K562 (cell line): ENCODE results near the gene TAF10. TPM values are rescaled to one million over a fixed set of nuclear protein-coding genes. Genes with fewer than 3 reads are reported as not detected.

ENCODE experiments used
- ATF1 ChIP-seq, 2 experiments: fragments of 450-650 bp in 1 of 2; IDR thresholded peaks; 2 replicates each; pipeline ENCODE4 v1.6.1; 2016; ENCODE audit warnings: missing compliant biosample characterization in 1 of 2, missing genetic modification characterization in 1 of 2
- CBX5 ChIP-seq: IDR thresholded peaks from 2 replicates; pipeline ENCODE4 v1.6.1; 2014; ENCODE audit warnings: low read depth, borderline replicate concordance
- CTBP1 ChIP-seq: fragments of 450-650 bp; IDR thresholded peaks from 2 replicates; pipeline ENCODE4 v1.6.1; 2016; ENCODE audit warnings: borderline replicate concordance
- ETV6 ChIP-seq, 3 experiments: fragments of 150-350 bp in 1 of 3; sonication (generic) in 1 of 3; formaldehyde crosslinking in 1 of 3; IDR thresholded peaks; 2 replicates each; pipeline versions ENCODE4 v1.6.1 to v1.8.0; 2014 to 2022; ENCODE audit warnings: borderline replicate concordance in 2 of 3, low read depth in 2 of 3, antibody characterized with exemption in 1 of 3, low read length in 1 of 3, mild to moderate bottlenecking in 1 of 3, missing genetic modification reagents in 1 of 3
- GTF2A2 ChIP-seq: IDR thresholded peaks from 2 replicates; pipeline ENCODE4 v1.6.1; 2016; ENCODE audit warnings: mild to moderate bottlenecking, missing genetic modification characterization, missing compliant biosample characterization
- KDM1A ChIP-seq, 2 experiments: fragments of 450-650 bp; IDR thresholded peaks; 2 replicates each; pipeline ENCODE4 v1.6.1; 2016; ENCODE audit warnings: mild to moderate bottlenecking in 2 of 2
- LCOR ChIP-seq: sonication (generic); formaldehyde crosslinking; IDR thresholded peaks from 2 replicates; pipeline ENCODE4 v1.8.0; 2022; ENCODE audit warnings: mild to moderate bottlenecking, missing genetic modification reagents
- MAFF ChIP-seq: IDR thresholded peaks from 2 replicates; pipeline ENCODE4 v1.6.1; 2012; ENCODE audit warnings: low read length, improper control_type of control experiment
- PML ChIP-seq: IDR thresholded peaks from 2 replicates; pipeline ENCODE4 v1.6.1; 2012; ENCODE audit warnings: low read length, inconsistent platforms
- SIRT6 ChIP-seq: IDR thresholded peaks from one replicate; pipeline ENCODE4 v1.6.1; 2012; ENCODE audit warnings: low read depth, mild to moderate bottlenecking, control low read depth, inconsistent platforms, low read length, moderate library complexity
- ZNF583 ChIP-seq: fragments of 250-450 bp; sonication (Bioruptor Pico); IDR thresholded peaks from 2 replicates; pipeline ENCODE4 v1.4.0; 2020
- polyA plus RNA-seq, 8 experiments: library from polyadenylated mRNA; depleted of rRNA in 4 of 8; stranded (reverse) in 5 of 8; unstranded in 3 of 8; fragments of >200 nt; fragmentation: Nextera tagmentation in 2 of 8; fragmentation: Illumina TruSeq in 1 of 8; extraction: Ambion mirVana in 2 of 8; extraction: Trizol in 1 of 8; gene quantifications; 2 replicates each; pipeline versions ENCODE4 v1.2.1 to v1.2.3, GENCODE V29; 2011 to 2014; ENCODE audit warnings: inconsistent platforms in 1 of 8, missing spikeins in 1 of 8
- total RNA-seq, 7 experiments: library from RNA; depleted of rRNA in 6 of 7; stranded (reverse); fragments of >200 nt in 6 of 7; fragmentation: Illumina TruSeq in 2 of 7; extraction: Trizol in 2 of 7; gene quantifications; 2 replicates each; pipeline versions ENCODE4 v1.2.1 to v1.2.3, GENCODE V29; 2011 to 2021; ENCODE audit warnings: low replicate concordance in 1 of 7
- TF ChIP-seq, protein P1 (sequence below): fragments of 450-650 bp; IDR thresholded peaks from 2 replicates; pipeline ENCODE4 v1.6.1; 2016; ENCODE audit warnings: low read depth
- TF ChIP-seq, protein P2 (sequence below), 3 experiments: fragments of 200-800 bp in 1 of 3; sonication (Bioruptor generic) in 1 of 3; sonication (generic) in 1 of 3; formaldehyde crosslinking in 1 of 3; IDR thresholded peaks; 2 replicates each; pipeline versions ENCODE4 v1.6.1 to v1.8.0; 2016 to 2022; ENCODE audit warnings: mild to moderate bottlenecking in 2 of 3, missing compliant biosample characterization in 2 of 3, missing genetic modification characterization in 2 of 3, missing genetic modification reagents in 1 of 3
- TF ChIP-seq, protein P3 (sequence below): fragments of 450-650 bp; IDR thresholded peaks from 2 replicates; pipeline ENCODE4 v1.6.1; 2016
- TF ChIP-seq, protein P4 (sequence below): sonication (generic); formaldehyde crosslinking; IDR thresholded peaks from 2 replicates; pipeline ENCODE4 v1.8.0; 2022; ENCODE audit warnings: missing genetic modification reagents, mild to moderate bottlenecking, moderate library complexity, borderline replicate concordance

TAF10 gene
- total and polyA plus RNA-seq, 9 of the 15 experiments (the other 6 are each of a cell fraction or from before 2014, with no cell fraction given) = 19.5 to 197 (median 121) TPM

DNA sequence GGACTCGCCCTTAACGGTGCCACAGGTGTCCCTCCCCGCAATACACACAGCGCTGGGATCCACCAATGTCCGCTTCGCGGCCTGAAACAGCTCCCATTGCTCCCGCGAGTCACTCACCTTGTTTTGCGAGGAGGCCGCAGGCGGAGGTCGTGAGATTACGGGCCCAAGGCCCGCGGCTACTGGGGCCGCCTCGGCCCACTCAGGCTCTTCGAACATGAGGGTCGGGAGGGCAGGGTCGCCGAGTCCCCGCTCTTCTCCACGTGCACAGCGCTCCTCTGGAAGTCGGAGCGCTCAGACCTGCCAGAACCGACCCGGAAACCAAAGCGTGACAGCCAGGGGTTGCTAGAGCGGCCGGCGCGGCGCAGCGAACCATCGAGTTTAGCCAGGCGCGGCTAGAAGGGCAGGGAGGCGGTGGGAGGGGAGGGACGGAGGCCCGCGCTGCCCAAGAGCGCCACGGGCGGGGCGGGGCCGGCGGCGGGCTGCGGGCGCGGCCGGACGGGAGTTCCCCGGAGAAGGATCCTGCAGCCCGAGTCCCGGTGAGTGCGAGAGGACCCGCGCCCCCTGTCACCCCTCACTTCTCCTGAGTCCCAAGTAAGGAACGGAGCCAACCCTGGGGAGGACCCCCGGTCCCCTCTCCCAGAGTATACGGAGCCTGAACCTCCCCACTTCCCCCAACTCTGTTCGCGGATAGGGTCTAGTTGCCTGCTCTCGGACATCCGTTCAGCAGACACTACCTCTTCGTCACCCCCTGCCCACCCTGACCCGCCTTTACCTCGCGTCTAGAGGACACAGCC lies 8.5 kb downstream of the TAF10 start, which contains the start of the genes ILK and RRP8 (continued):
- TF ChIP-seq, protein P1, sequence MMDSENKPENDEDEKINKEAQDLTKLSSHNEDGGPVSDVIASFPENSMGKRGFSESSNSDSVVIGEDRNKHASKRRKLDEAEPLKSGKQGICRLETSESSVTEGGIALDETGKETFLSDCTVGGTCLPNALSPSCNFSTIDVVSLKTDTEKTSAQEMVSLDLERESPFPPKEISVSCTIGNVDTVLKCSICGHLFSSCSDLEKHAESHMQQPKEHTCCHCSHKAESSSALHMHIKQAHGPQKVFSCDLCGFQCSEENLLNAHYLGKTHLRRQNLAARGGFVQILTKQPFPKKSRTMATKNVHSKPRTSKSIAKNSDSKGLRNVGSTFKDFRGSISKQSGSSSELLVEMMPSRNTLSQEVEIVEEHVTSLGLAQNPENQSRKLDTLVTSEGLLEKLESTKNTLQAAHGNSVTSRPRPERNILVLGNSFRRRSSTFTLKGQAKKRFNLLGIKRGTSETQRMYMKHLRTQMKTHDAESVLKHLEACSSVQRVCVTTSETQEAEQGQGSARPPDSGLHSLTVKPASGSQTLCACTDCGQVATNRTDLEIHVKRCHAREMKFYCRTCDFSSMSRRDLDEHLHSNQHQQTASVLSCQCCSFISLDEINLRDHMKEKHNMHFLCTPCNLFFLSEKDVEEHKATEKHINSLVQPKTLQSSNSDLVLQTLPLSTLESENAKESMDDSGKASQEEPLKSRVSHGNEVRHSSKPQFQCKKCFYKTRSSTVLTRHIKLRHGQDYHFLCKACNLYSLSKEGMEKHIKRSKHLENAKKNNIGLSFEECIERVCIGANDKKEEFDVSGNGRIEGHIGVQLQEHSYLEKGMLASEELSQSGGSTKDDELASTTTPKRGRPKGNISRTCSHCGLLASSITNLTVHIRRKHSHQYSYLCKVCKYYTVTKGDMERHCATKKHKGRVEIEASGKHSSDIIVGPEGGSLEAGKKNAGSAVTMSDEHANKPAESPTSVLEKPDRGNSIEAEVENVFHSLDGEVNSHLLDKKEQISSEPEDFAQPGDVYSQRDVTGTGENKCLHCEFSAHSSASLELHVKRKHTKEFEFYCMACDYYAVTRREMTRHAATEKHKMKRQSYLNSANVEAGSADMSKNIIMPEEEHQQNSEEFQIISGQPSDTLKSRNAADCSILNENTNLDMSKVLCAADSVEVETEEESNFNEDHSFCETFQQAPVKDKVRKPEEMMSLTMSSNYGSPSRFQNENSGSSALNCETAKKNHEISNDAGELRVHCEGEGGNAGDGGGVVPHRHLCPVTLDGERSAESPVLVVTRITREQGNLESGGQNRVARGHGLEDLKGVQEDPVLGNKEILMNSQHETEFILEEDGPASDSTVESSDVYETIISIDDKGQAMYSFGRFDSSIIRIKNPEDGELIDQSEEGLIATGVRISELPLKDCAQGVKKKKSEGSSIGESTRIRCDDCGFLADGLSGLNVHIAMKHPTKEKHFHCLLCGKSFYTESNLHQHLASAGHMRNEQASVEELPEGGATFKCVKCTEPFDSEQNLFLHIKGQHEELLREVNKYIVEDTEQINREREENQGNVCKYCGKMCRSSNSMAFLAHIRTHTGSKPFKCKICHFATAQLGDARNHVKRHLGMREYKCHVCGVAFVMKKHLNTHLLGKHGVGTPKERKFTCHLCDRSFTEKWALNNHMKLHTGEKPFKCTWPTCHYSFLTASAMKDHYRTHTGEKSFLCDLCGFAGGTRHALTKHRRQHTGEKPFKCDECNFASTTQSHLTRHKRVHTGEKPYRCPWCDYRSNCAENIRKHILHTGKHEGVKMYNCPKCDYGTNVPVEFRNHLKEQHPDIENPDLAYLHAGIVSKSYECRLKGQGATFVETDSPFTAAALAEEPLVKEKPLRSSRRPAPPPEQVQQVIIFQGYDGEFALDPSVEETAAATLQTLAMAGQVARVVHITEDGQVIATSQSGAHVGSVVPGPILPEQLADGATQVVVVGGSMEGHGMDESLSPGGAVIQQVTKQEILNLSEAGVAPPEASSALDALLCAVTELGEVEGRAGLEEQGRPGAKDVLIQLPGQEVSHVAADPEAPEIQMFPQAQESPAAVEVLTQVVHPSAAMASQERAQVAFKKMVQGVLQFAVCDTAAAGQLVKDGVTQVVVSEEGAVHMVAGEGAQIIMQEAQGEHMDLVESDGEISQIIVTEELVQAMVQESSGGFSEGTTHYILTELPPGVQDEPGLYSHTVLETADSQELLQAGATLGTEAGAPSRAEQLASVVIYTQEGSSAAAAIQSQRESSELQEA = peak; percentile 90
- TF ChIP-seq ATF1 (CRISPR knock-in tag; IDR thresholded peaks at IDR 0.05) (no peak), ATF1 (tag; IDR thresholded peaks at IDR 0.05) (peak; percentile 66; the same call in 1 of the 2 replicates), ZNF583 (CRISPR knock-in tag) (0 out of 2 replicates have a peak, but pooled peaks have one; percentile 6), LCOR (CRISPR knock-in tag) (peak; percentile 93), PML (peak; percentile 71; the same call in 1 of the 2 replicates), KDM1A (IDR thresholded peaks at IDR 0.05) (no peak), SIRT6 (no peak), GTF2A2 (tag) (no peak), ETV6 (IDR thresholded peaks at IDR 0.05; ENCODE audit: borderline replicate concordance in 1 of 2, low read depth in 2 of 2, low read length in 1 of 2) (no peak), ETV6 (CRISPR knock-in tag; IDR thresholded peaks at IDR 0.05; ENCODE audit: borderline replicate concordance) (peak; percentile 64; the same call in 1 of the 2 replicates), CBX5 (no peak), CTBP1 (peak; percentile 78), MAFF (no peak)
- TF ChIP-seq, protein P2, sequence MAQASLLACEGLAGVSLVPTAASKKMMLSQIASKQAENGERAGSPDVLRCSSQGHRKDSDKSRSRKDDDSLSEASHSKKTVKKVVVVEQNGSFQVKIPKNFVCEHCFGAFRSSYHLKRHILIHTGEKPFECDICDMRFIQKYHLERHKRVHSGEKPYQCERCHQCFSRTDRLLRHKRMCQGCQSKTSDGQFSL (CRISPR knock-in tag; IDR thresholded peaks at IDR 0.05) = no peak
- TF ChIP-seq, protein P2 (tag; IDR thresholded peaks at IDR 0.05) = peak in 1 of 2 experiments; percentile 53; a peak in 1 of 4 replicates
- TF ChIP-seq, protein P3, sequence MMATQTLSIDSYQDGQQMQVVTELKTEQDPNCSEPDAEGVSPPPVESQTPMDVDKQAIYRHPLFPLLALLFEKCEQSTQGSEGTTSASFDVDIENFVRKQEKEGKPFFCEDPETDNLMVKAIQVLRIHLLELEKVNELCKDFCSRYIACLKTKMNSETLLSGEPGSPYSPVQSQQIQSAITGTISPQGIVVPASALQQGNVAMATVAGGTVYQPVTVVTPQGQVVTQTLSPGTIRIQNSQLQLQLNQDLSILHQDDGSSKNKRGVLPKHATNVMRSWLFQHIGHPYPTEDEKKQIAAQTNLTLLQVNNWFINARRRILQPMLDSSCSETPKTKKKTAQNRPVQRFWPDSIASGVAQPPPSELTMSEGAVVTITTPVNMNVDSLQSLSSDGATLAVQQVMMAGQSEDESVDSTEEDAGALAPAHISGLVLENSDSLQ = peak; percentile 56
- TF ChIP-seq, protein P4, sequence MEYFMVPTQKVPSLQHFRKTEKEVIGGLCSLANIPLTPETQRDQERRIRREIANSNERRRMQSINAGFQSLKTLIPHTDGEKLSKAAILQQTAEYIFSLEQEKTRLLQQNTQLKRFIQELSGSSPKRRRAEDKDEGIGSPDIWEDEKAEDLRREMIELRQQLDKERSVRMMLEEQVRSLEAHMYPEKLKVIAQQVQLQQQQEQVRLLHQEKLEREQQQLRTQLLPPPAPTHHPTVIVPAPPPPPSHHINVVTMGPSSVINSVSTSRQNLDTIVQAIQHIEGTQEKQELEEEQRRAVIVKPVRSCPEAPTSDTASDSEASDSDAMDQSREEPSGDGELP (CRISPR knock-in tag) = peak; percentile 89
